GM23338 (cell line): ENCODE data around the gene CNTROB. TPM values are rescaled to one million over a fixed set of nuclear protein-coding genes. Genes with fewer than 3 reads are reported as not detected.

Experiments used
- ATAC-seq: fragments of 200-7000 bp; cut with Tn5 transposase; 3 replicates; pipeline ENCODE4 v1.9.1; 2020
- DNase-seq: peaks from one replicate; pipeline ENCODE4 v3.0.0-alpha.2; 2015; ENCODE audit warnings: low spot score
- H2AFZ ChIP-seq: fragments of 200-600 bp; sonication (generic); 2 replicates; pipeline ENCODE4 v1.8.0; 2016; ENCODE audit warnings: antibody characterized with exemption, mild to moderate bottlenecking, moderate library complexity
- H3F3A ChIP-seq: fragments of 200-600 bp; sonication (generic); replicated peaks from 2 replicates; pipeline ENCODE4 v1.8.0; 2017; ENCODE audit warnings: antibody characterized with exemption, mixed run types, low read depth
- H3K27ac ChIP-seq: fragments of 200-600 bp; sonication (generic); 2 replicates; pipeline ENCODE4 v1.6.1; 2016; ENCODE audit warnings: low read depth
- H3K27me3 ChIP-seq: fragments of 200-600 bp; sonication (generic); 2 replicates; pipeline ENCODE4 v1.8.0; 2016; ENCODE audit warnings: mild to moderate bottlenecking, mixed run types, moderate library complexity; ENCODE audit not compliant: insufficient read depth
- H3K36me3 ChIP-seq: fragments of 200-600 bp; sonication (generic); 2 replicates; pipeline ENCODE4 v1.8.0; 2016; ENCODE audit warnings: mild to moderate bottlenecking; ENCODE audit not compliant: insufficient read depth
- H3K4me1 ChIP-seq: fragments of 200-600 bp; sonication (generic); 2 replicates; pipeline ENCODE4 v1.8.0; 2016; ENCODE audit warnings: mild to moderate bottlenecking, moderate library complexity; ENCODE audit not compliant: insufficient read depth
- H3K4me2 ChIP-seq: fragments of 200-600 bp; sonication (generic); 2 replicates; pipeline ENCODE4 v1.7.1; 2017; ENCODE audit warnings: mixed run types
- H3K4me3 ChIP-seq: fragments of 200-600 bp; sonication (generic); 2 replicates; pipeline ENCODE4 v1.6.1; 2016; ENCODE audit warnings: mixed run types
- H3K79me2 ChIP-seq: fragments of 200-600 bp; sonication (generic); replicated peaks from 2 replicates; pipeline ENCODE4 v1.8.0; 2017; ENCODE audit warnings: mild to moderate bottlenecking; ENCODE audit not compliant: insufficient read depth
- H3K9me2 ChIP-seq: fragments of 200-600 bp; sonication (generic); 2 replicates; pipeline ENCODE4 v1.8.0; 2017; ENCODE audit not compliant: insufficient read depth
- H4K20me1 ChIP-seq: fragments of 200-600 bp; sonication (generic); replicated peaks from 2 replicates; pipeline ENCODE4 v1.8.0; 2017; ENCODE audit warnings: mild to moderate bottlenecking; ENCODE audit not compliant: insufficient read depth
- H3K27ac Mint-ChIP-seq: 2 replicates; pipeline ENCODE4 v1.8.0; 2020; ENCODE audit warnings: inconsistent platforms, mild to moderate bottlenecking, moderate library complexity, mixed read lengths
- H3K27me3 Mint-ChIP-seq: 3 replicates; pipeline ENCODE4 v1.8.0; 2022; ENCODE audit warnings: low read depth, mild to moderate bottlenecking, moderate library complexity, mixed read lengths, inconsistent platforms; ENCODE audit not compliant: insufficient read depth, poor library complexity
- H3K36me3 Mint-ChIP-seq: 3 replicates; pipeline ENCODE4 v1.8.0; 2021; ENCODE audit warnings: low read depth, mild to moderate bottlenecking, inconsistent platforms, moderate library complexity, mixed read lengths
- H3K4me1 Mint-ChIP-seq: 3 replicates; pipeline ENCODE4 v1.8.0; 2020; ENCODE audit warnings: mild to moderate bottlenecking, inconsistent platforms, mixed read lengths
- H3K4me3 Mint-ChIP-seq: 3 replicates; pipeline ENCODE4 v1.8.0; 2021; ENCODE audit warnings: moderate library complexity, mild to moderate bottlenecking, inconsistent platforms, mixed read lengths
- H3K9me3 Mint-ChIP-seq: 3 replicates; pipeline ENCODE4 v1.8.0; 2020; ENCODE audit warnings: moderate library complexity, mild to moderate bottlenecking, inconsistent platforms, mixed read lengths
- CTCF ChIP-seq, 2 experiments: fragments of 200-600 bp in 1 of 2; sonication (generic) in 1 of 2; conservative IDR thresholded peaks; 2 replicates each; pipeline versions ENCODE4 v1.5.1 to v1.6.1; 2016 to 2017; ENCODE audit warnings: antibody characterized with exemption in 2 of 2, low read depth in 2 of 2, mild to moderate bottlenecking in 2 of 2, moderate library complexity in 1 of 2
- POLR2AphosphoS5 ChIP-seq: IDR thresholded peaks from 2 replicates; pipeline ENCODE4 v1.6.1; 2016; ENCODE audit warnings: antibody characterized with exemption, low read depth
- ZNF462 ChIP-seq: fragments of 250-450 bp; sonication (Bioruptor Pico); IDR thresholded peaks from 2 replicates; pipeline ENCODE4 v1.5.0; 2020; ENCODE audit warnings: mild to moderate bottlenecking, moderate library complexity
- polyA plus RNA-seq: library from polyadenylated mRNA; unstranded; fragments of >200 nt; fragmentation: Nextera tagmentation; extraction: Ambion mirVana; gene quantifications from 2 replicates; pipeline ENCODE4 v1.2.1, GENCODE V29; 2016
- total RNA-seq: library from RNA; depleted of rRNA; stranded (reverse); fragments of >200 nt; shearing (Covaris generic); gene quantifications from 2 replicates; pipeline ENCODE4 v1.2.3, GENCODE V29; 2014

Gene CNTROB
- total and polyA plus RNA-seq, 2 experiments from 2014 or later, result 16.3 to 18.5 TPM

GRCh38 chr17:7911116-7911515 lies 20.9 kb upstream of the CNTROB start (continued):
- TF ChIP-seq ZNF462 (CRISPR knock-in tag) (no peak), POLR2AphosphoS5 (no peak)

GRCh38 chr17:7912927-7913524 lies 19.0 kb upstream of the CNTROB start:
- peak; percentile 17 for ATAC-seq
- no peak overlapping the region for H3K4me3 ChIP-seq
- H2AFZ ChIP-seq, result no peak overlapping the region
- DNase-seq, result peak; percentile 84
- H3K36me3 ChIP-seq, result no peaks in the 10 kb centered on the region
- Mint-ChIP-seq H3K9me3 (peaks cover 8% of the 10 kb centered on the region), H3K4me3 (no peak overlapping the region; the same call in 2 of the 3 replicates), H3K36me3 (no peaks in the 10 kb centered on the region; the same call in 2 of the 3 replicates), H3K4me1 (peaks cover 12% of the 10 kb centered on the region), H3K27me3 (peaks cover 33% of the 10 kb centered on the region), H3K27ac (no peak overlapping the region)
- no peaks in the 10 kb centered on the region for H3K9me2 ChIP-seq
- peaks cover 41% of the 10 kb centered on the region for H3K27me3 ChIP-seq
- no peaks in the 10 kb centered on the region for H3K79me2 ChIP-seq
- H3K4me1 ChIP-seq, result no peaks in the 10 kb centered on the region
- peaks cover 4% of the 10 kb centered on the region; the same call in 1 of the 2 replicates for H3F3A ChIP-seq
- no peak overlapping the region for H3K27ac ChIP-seq
- peak; percentile 80 to 87 for TF ChIP-seq CTCF (conservative IDR thresholded peaks at IDR 0.05; ENCODE audit: low read depth in 2 of 2)
- TF ChIP-seq ZNF462 (CRISPR knock-in tag), result no peak
- TF ChIP-seq POLR2AphosphoS5, result no peak
- H4K20me1 ChIP-seq, result no peaks in the 10 kb centered on the region; the same call in 1 of the 2 replicates
- H3K4me2 ChIP-seq, result no peak overlapping the region
